Fibroblast of skin of scalp (primary cell): ENCODE data around the gene CDH23.

Experiments used
- DNase-seq: peaks from one replicate; pipeline ENCODE4 v3.0.0-alpha.2; 2013

The CDH23 gene

DNA sequence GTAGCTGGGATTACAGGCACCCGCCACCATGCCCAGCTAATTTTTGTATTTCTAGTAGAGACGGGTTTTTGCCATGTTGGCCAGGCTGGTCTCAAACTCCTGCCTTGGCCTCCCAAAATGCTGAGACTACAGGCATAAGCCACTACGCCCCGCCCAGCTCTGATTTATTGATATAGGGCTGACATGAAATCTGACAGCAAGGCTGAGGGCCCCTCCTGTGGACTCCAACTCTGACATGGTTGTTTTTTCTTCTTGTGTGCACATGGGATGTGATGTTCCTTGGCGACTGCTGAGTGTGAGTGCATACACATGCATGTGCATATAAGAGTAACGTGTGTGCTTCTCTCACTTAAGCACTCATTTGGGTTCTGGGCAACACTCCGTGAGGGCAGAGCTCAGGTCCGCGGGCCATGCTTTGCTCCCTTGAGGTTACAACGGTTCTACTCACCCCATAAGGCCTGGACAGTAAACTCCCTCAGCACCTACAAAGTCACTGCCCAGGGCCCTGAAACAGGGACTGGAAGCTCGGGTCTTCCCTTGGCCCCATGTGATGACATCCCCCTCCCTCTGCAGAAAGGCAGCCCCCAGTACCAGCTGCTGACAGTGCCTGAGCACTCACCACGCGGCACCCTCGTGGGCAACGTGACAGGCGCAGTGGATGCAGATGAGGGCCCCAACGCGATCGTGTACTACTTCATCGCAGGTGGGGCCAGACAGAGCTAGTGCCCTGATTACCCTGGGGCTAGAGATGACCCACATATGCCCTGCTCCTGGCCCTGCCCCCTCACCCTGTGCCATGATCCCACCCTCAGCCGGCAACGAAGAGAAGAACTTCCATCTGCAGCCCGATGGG lies 410.2 kb downstream of the CDH23 start:
- no peak for DNase-seq

DNA sequence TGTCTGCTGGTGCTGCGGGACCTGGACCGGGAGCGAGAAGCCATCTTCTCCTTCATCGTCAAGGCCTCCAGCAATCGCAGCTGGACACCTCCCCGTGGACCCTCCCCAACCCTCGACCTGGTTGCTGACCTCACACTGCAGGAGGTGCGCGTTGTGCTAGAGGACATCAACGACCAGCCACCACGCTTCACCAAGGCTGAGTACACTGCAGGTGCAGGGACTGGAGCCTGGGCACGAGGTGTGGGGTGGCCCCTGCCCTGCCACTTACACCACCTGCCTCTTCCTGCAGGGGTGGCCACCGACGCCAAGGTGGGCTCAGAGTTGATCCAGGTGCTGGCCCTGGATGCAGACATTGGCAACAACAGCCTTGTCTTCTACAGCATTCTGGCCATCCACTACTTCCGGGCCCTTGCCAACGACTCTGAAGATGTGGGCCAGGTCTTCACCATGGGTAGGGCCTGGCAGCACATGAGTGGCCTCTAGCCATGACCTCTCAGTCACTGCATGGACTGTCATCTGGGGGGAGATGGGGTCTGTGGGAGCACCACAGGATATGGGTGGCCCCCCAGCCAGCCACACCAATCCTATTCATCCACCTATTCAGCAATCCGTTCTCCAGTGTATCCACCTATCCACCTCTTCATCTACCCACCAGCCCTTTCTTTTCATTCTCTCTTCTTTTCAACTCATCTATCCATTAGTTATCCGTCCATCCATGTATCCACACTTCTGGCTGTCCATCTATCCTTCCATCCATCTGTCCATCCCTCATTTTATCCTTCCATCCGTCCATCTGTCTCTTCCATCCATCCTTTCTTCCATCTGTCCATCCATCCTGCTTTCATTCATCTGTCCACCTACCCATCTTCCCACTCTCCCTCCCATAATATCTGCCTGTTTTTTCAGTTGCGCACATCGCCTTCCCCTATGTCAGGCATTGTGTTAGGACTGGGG lies 411.1 kb downstream of the CDH23 start:
- no peak for DNase-seq

DNA sequence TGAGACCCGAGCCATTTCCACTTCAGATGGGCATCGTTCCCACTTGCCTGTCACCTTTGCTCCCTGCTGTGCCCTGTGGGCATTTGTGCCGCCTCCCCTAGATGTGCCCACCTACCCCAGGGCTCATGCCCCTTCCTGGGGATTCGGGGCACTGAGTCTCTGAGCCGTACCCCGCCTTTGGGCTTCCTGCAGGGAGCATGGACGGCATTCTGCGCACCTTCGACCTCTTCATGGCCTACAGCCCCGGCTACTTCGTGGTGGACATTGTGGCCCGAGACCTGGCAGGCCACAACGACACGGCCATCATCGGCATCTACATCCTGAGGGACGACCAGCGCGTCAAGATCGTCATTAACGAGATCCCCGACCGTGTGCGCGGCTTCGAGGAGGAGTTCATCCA lies 412.9 kb downstream of the CDH23 start:
- DNase-seq: no peak

DNA sequence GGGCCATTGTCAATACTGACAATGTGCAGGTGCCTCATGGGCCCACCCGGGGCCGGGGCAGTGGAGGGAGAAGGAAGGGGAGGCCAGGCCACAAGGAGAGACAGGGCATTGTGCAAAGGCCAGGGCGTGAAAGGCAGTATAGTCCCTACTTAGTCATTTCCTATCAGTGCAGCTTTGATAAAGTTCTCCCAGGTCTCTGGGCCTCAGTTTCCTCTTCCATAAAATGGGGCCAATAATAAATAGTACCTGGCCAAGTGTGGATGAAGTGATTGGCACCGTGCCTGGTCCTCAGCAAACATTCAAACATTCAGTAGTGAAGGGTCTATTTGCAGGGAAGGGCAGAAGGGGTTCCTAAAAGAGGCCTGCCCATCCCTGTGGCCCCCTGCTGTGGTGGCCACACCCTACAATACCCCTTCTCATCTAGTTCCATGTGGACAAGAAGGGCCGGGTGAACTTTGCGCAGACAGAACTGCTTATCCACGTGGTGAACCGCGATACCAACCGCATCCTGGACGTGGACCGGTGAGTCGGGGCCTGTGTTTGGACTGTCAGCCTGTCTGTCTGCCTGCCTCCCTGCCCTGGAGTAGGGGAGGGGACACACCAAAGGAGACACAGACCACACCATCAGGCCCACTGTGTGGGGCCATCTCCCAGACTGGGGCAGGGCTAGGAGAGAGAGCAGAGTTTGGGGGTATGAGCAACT lies 413.5 kb downstream of the CDH23 start:
- DNase-seq: no peak

DNA sequence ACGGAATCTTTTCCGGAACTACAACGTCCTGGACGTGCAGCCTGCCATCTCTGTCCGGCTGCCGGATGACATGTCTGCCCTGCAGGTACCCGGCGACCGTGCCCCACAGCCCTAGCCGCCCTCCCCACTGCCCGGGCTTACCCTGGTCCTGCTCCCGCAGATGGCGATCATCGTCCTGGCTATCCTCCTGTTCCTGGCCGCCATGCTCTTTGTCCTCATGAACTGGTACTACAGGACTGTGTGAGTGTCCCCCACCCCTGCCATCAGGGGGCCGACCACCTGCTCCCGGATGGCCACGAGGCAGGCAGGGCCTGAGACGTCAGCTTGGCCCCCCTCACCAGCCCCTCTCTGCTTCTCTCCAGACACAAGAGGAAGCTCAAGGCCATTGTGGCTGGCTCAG lies 414.6 kb downstream of the CDH23 start:
- no peak for DNase-seq

DNA sequence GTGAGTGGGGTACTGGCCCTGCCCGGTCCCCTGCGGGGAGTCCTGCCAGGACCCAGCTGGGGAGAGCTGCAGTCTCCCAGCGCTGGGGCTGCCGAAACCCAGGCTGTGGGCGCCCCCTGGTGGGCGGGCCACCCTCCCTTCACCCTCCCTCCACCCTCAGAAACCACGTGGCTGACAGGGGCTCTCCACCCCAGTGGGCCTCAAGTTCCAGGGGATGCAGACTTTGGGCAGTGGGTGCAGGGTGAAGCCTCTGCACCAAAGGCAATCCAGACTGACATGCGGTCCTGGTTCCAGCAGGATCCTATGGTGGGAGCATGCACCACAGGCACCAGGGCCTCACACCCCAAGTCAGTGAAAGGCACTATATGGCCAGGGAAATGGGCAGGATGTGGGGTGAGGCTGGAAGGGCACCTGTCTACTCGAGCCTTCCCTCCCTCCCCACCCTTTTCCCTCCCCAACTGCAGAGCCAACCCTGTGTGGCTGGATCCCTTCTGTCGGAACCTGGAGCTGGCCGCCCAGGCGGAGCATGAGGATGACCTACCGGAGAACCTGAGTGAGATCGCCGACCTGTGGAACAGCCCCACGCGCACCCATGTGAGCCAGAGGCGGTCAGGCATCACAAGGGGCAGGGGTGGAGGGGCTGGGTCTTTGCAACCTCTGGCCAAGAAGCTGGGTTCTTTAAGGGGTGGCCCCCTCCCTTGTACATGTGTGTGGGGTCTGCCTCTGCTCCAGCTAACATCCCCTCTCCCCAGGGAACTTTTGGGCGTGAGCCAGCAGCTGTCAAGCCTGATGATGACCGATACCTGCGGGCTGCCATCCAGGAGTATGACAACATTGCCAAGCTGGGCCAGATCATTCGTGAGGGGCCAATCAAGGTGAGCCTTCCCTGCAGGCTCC lies 415.5 kb downstream of the CDH23 start:
- DNase-seq: peak; percentile 53

DNA sequence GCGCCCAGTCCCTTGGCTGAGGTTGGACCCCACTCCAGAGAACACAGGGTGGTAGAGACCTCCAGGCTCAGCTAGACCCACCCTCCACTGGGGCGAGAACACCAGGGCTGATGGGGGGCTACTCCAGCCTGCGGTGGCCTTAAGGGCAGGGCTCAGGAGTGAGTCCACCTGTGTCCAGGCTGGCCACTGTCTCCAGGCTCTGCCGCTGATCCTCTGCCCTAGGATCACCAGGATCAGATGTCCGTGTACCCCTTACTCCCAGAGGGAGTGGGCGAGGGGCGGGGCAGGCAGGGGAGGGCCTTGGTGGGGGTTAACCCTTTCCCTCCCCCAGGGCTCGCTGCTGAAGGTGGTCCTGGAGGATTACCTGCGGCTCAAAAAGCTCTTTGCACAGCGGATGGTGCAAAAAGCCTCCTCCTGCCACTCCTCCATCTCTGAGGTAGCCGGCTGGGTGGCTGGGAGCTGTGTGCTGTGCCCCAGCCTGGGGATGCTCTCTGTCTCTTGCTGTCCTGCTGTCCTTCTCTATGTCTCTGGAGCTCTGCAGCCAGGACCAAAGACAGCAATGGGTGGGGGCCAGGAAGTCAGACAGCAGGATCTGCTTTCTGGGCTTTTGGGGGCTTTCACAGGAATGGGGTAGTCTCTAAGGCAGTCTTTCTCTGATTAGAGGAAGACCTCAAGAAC lies 416.3 kb downstream of the CDH23 start:
- DNase-seq: no peak

DNA sequence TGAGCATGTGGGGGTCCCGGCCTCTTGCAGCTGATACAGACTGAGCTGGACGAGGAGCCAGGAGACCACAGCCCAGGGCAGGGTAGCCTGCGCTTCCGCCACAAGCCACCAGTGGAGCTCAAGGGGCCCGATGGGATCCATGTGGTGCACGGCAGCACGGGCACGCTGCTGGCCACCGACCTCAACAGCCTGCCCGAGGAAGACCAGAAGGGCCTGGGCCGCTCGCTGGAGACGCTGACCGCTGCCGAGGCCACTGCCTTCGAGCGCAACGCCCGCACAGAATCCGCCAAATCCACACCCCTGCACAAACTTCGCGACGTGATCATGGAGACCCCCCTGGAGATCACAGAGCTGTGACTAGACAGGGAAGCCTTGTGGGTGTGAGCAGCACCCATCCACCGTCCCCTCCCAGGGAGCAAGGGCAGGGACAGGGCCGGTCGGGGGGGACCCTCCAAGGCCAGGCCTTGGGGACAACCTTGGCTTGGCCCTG lies 418.2 kb downstream of the CDH23 start:
- no peak for DNase-seq

DNA sequence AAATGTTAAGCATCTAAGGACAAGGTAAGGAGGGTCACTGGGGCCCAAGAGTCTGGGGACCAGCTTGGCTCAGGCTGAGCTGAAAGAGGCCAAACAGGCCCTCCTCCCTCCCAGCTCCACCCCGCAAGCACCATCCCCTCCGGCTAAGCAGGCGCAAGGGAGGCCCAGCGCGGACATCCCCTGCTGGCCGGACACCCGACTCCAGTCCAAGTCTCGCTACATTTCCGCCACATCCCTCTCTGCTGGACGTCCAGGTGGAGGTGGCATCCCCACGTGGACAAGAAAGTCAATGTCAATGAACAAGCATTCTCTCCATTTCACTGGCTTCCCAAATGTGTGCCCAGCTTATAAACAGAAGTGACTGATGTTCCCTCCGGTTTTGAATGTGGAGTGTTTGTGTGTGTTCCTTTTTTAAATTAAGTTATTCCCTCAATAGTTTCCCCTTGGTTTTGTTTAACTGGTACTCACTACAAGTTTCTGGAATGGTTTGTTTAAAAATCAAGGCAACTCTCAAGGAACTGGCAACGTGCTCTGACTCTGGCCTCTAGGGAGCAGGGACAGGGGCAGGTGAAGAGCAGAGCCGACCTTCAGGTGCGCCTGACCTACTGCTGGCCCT lies 418.9 kb downstream of the CDH23 start:
- DNase-seq: no peak

DNA sequence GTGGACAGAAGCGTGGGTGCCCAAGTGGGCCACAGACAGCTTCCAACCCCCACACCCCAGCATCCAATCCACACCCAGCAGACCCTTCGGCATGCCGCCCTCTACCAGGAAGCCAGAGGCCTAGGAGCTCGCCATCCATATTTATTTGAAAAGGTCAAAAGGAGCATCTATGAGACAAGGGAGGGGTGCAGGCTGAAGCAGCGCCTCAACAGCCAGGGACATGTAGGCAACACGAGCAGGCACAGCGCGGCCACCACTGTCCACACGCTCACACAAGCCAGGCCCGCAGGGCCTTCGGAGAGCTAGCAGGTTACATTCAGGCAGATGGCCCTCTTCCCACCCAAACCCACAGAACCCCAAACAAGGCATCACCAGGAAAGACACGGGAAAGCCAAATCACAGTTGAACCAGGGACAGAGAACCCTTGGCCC lies 419.7 kb downstream of the CDH23 start:
- no peak for DNase-seq

DNA sequence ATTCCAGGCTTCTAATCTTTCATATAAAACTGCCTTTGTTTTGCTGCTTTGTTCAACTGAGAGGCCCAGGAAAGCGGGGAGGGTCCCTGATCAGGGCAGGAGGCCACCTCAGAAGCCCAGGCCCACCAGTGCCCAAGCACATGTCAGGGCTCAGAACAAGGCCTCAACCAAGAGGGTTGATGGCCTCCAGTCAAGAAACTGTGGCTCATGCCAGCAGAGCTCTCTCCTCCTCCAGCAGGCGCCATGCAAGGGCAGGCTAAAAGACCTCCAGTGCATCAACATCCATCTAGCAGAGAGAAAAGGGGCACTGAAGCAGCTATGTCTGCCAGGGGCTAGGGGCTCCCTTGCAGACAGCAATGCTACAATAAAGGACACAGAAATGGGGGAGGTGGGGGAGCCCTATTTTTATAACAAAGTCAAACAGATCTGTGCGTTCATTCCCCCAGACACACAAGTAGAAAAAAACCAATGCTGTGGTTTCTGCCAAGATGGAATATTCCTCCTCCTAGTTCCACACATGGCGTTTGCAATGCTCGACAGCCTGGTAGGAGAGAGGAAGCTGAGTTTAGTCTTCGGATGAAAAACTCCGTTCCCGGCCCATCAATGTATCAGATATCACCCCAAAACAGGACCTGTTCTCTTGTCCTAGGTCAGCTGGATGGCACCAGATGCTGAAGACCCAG lies 420.4 kb downstream of the CDH23 start:
- no peak for DNase-seq

DNA sequence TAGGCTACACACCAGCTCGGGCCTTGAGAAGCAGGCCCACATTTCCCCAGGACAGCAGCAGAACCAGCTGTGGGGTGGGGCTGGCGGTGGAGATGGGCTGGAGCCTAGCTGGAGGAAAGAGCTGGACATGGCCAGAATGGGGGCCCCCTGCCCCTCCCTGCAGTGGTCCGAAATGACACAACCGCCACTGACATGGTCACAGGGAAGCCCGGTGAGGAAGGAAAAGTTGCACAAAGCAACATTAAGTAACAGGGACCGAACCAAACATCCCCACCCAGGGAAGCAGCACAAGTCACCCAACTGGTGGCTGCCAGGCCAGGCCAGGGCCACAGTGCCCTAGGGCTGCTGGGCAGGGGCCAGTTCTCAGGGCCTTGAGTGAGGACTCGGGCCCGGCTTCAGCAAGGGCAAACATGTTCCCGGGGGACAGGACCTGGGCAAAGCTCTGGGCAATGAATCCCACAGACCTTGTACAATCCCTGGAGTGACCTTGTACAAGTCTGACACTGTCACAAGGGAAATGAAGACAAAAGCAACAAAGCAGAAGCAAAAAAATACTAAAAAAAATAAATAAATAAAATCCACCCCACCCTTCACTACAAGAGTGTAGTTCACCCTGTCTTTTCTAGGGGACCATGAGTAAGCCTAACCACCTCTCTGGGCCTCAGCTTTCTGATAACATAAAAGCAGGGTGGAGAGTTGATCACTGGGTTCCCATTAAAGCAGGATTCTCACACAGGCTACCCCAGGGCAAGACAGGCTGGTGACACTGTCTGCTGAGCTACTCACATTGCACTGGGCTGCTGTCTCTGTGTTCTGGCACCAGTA lies 421.3 kb downstream of the CDH23 start:
- DNase-seq: no peak

DNA sequence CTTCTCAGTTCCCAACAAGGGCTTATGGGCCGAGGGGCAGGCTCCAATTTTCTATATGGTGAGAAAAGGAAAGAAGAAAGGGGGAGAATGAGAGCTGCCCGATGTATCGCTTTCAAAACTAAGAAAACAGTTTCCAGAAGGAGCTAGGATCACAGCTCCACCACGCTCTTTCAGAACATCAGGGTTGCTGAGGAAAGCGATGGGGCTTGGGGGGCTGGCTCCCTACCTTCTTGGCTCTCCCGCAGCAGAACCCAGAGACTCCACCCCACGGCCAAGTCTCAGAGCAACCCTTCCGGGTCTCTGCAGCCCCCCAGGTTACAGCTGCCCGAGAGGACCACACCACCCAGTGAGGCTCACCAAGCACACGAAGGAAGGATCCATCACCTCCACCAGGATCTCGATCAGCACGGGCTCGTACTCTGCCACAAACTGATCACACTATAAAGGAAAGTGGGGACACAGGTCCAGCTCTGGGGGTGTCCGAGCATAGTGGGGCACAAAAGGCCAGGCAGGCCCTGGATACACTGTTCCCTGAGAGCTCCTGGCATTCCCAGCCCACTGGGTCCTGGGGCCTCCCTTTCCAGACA lies 422.0 kb downstream of the CDH23 start:
- no peak for DNase-seq

DNA sequence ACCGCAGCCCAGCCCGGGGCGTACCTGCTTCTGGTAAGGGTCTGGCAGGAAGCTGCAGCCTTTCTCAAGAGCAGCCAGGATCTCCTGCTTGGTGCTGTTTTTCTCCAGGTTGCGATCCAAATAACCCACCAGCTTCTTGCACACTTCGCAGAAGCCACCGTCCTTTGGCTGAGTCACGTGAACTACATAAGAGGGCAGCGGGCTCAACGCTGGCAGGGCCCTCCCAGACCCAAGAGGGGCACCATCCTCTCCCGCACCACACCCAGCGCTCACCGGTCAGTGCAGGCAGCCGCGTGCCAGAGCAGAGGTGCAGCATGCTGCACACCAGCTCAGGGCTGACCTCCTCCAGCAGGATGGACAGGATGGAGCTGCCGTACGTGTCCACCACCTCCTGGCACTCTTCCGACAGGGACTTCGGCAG lies 422.7 kb downstream of the CDH23 start:
- DNase-seq: no peak

DNA sequence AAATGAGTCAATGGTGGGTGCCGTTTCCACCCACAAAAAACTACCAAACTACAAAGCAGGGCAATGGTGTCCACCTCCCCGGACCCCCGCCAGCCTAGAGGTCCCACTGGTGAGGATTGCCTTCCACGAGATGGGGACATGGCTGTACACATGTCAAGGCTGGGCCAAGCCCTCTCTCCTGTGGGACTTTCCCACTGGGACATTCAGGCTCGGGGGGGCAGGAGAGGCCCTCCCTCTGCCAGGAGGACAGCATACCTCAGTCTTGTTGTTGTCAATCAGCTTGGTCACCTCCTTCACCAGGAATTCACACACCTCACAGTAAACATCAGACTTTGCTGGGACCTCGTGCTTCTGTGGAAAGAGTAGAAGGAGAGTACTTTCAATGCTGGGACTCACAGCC lies 423.3 kb downstream of the CDH23 start:
- no peak for DNase-seq

DNA sequence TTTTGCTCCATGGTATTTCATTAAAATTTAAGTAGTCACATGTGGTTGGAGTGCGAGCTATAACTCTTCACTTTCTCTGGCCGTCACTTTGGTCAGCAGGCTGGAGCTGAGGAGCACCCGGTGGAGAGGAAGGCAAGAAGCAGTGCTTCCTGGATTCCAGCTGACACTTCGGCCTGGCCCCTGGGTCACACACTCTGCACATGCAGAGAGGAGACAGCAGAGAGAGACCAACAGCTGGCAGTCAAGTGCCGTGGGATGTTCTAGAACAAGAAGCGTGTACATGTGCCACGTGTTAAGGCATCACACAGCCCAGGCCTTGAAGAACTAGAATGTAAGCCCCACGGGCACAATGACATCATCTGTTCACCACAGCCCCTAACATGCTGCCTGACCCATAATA lies 424.2 kb downstream of the CDH23 start:
- DNase-seq: no peak

DNA sequence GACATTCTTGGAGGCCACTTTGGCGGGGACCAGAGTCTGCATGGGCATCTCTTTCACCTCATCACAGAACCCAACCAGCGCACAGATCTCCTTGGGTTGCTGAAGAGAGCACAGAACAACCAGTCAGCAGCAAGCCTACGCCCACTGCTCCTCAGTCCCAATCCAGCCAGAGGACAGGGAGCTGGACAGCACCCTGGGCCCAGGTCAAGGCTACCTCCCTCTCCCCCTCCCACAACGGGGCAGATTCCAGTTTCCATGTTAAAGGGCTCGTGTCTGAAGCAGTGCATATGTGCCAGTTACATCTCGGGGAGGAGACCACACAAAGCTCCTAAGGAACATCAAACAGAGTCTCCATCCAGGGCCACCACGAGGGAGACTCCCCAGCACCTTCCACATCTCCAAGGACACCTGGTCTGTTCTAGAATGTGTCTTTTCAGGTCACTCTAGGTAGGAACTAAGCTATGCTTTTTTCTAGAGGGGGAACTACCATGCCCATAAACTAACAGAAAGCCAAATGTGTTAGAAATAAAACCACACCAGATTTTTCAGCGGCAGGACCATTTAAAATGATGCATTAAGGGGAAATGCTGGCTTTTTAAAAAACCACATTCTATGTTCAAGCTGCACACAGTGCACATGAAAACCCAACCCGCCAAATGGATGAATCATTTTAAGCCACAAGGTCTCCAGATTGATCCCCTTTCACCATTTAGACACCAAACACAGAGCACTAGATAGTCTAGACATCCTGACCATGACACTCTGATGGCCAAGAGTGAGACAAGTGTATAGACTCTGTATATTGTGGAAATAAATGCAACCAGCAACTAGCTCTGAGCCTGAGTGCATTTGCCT lies 425.4 kb downstream of the CDH23 start:
- peak; percentile 43 for DNase-seq

DNA sequence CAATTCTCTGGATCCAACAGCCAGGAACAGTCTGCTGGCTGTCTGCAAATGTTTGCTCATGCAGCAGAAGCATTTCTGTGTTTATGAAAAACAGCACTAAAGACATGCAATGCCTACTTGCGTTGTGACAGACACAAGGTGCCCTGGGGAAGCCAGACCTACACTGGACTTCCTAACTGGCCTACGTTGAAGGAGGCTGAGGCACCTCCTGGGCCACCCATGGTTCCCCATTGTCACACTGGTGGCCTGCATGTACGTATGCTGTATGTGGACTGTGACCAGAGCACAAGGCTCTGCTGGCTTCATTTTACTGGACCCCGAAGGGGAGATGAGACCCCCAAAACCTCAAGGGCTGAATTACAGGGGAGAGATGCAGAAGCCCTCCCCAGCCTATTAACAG lies 426.6 kb downstream of the CDH23 start:
- DNase-seq: no peak
